ENCODE measurements around the gene SPSB2.
"Not testable (repeated sequence)": the region's sequence is repeated elsewhere in the genome, so short reads cannot be mapped to it uniquely, and the experiment has no call there.

The SPSB2 gene

DNA sequence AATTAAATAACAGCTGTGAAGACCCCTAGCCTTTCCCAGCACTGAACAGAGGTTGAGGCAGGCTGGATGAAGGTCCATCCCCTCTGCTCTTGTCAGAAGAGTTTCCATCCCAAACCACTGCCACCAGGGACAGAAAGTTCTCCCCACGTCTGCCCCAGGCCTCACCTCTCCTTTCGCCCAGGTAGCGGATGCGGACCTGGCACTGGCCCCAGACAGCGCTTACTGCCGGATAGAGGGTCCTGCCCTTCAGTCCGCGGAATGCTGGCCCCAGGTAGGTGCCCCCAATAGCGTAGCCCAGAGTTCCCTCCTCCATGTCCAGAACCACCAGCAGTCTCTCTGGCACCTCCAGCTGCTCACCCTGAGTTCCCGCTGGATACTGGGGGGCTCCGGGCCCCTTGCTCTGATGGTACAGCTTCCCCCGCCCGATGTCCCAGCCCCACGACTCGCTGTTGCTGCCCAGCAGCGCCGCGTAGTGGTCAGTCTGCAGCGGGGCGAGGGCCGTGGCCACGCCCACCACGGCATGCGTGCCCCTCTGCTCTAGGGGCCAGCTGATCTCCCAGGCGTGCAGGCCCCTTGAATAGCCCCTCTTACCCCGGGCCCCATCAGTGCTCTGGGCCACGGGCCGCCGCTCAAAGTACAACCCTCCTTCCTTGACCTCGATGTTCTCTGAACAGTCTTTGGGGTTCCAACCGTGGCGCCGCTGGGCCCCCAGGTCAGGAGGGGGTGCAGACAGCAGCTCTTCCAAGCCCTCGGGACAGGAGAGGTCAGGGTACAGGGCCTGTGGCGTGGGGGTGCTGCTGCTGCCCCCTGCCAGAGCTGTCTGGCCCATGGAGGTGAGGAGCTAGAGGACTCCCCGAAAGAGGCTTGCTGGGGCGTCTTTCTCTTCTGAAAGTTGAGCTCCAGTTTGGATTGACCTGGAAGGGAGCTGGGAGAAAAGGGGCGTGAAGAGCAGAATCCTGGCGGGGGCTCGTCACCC lies 742 bp downstream of the SPSB2 start:
- Histone ChIP-seq H3K79me2 (ENCODE audit: low read length) (peaks cover 25% of the 10 kb centered on the region), H3K4me3 (ENCODE audit: low read length) (peak overlapping the region; percentile 79), H2AFZ (ENCODE audit: low read depth, low read length) (no peak overlapping the region)

DNA sequence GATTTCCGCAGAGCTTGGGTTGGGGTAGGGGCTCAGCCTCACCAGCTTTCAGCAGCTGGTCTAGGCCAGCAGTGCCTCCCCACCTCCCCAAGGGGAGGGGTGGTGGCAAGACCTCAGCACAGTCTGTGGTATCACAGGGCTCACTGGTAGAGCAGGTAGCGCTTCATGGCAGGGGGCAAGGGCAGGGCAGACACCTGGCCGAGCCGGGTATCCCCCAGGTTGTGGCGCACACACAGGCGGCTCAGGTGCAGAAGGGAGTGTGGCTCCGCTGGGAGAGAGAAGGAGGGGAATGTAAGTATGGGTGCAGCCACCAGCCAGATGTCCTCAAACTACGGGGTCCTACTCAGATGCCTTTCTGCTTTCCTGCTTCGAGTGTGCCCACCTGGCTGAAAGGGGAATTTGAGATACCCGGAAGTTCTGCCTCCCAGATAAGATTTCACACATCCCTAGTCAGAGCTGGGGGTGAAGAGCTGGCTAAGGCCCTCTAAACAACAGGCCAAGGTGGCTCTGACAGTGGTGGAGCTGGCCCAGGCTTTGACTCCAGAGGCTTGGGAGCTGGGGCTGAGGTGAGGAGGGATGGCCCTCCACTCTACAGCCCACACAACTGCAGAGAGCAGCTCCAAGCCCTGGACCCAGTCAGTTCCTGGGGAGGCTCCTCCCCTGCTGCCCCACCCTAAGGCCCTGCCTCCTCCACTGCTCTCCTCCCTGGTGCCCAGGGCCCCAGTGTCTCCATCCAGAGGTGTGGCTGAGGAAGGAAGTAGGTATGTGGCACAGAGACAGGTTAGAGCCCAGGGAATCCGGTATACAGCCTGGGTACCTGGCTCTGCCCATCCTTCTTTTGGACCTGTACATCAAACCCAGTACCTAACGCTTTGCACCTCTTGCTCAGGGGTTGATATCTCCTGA lies 1.8 kb downstream of the SPSB2 start:
- H3K9me3 ChIP-seq (ENCODE audit: insufficient read depth, low read length), result no peaks in the 10 kb centered on the region
- no peak overlapping the region for H2AFZ ChIP-seq (ENCODE audit: low read depth, low read length)
- peaks cover 25% of the 10 kb centered on the region for H3K79me2 ChIP-seq (ENCODE audit: low read length)
- H3K4me2 ChIP-seq (ENCODE audit: low read length), result peak overlapping the region; percentile 99; the same call in 1 of the 2 replicates
- peak overlapping the region; percentile 36 for H3K27ac ChIP-seq (ENCODE audit: low read length)
- no peak overlapping the region for H3K9ac ChIP-seq (ENCODE audit: low read length)
- peak overlapping the region; percentile 79; the same call in 1 of the 2 replicates for H3K4me3 ChIP-seq (ENCODE audit: low read length)
- peaks cover 36% of the 10 kb centered on the region for H3K36me3 ChIP-seq (replicated peaks; ENCODE audit: low read depth, low read length)
- peaks cover 50% of the 10 kb centered on the region for H3K4me1 ChIP-seq (ENCODE audit: low read length)
- TF ChIP-seq, protein P1, sequence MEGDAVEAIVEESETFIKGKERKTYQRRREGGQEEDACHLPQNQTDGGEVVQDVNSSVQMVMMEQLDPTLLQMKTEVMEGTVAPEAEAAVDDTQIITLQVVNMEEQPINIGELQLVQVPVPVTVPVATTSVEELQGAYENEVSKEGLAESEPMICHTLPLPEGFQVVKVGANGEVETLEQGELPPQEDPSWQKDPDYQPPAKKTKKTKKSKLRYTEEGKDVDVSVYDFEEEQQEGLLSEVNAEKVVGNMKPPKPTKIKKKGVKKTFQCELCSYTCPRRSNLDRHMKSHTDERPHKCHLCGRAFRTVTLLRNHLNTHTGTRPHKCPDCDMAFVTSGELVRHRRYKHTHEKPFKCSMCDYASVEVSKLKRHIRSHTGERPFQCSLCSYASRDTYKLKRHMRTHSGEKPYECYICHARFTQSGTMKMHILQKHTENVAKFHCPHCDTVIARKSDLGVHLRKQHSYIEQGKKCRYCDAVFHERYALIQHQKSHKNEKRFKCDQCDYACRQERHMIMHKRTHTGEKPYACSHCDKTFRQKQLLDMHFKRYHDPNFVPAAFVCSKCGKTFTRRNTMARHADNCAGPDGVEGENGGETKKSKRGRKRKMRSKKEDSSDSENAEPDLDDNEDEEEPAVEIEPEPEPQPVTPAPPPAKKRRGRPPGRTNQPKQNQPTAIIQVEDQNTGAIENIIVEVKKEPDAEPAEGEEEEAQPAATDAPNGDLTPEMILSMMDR (IDR thresholded peaks at IDR 0.05; ENCODE audit: low read depth, low read length), result no peak
- TF ChIP-seq EZH2phosphoT487 (IDR thresholded peaks at IDR 0.05; ENCODE audit: low read depth), result no peak
- no peaks in the 10 kb centered on the region for H3K27me3 ChIP-seq (ENCODE audit: low read depth, low read length)
- H4K20me1 ChIP-seq (ENCODE audit: insufficient read depth, low read length), result peaks cover 36% of the 10 kb centered on the region

More for the DNA sequence above, 742 bp downstream of the SPSB2 start:
- Histone ChIP-seq H3K27me3 (ENCODE audit: low read depth, low read length) (no peaks in the 10 kb centered on the region), H3K4me2 (ENCODE audit: low read length) (peak overlapping the region; percentile 99), H3K9me3 (ENCODE audit: insufficient read depth, low read length) (no peaks in the 10 kb centered on the region), H3K36me3 (replicated peaks; ENCODE audit: low read depth, low read length) (peaks cover 40% of the 10 kb centered on the region), H3K4me1 (ENCODE audit: low read length) (peaks cover 43% of the 10 kb centered on the region), H4K20me1 (ENCODE audit: insufficient read depth, low read length) (peaks cover 36% of the 10 kb centered on the region), H3K9ac (ENCODE audit: low read length) (peak overlapping the region; percentile 63), H3K27ac (ENCODE audit: low read length) (peak overlapping the region; percentile 36)
- no peak for TF ChIP-seq EZH2phosphoT487 (IDR thresholded peaks at IDR 0.05; ENCODE audit: low read depth)
- TF ChIP-seq, protein P1 (IDR thresholded peaks at IDR 0.05; ENCODE audit: low read depth, low read length), result peak; percentile 79

DNA sequence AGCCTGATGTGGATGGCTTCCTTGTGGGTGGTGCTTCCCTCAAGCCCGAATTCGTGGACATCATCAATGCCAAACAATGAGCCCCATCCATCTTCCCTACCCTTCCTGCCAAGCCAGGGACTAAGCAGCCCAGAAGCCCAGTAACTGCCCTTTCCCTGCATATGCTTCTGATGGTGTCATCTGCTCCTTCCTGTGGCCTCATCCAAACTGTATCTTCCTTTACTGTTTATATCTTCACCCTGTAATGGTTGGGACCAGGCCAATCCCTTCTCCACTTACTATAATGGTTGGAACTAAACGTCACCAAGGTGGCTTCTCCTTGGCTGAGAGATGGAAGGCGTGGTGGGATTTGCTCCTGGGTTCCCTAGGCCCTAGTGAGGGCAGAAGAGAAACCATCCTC lies 2.8 kb downstream of the SPSB2 start:
- not testable (repeated sequence) for H3K9me3 ChIP-seq (ENCODE audit: insufficient read depth, low read length); H3K27ac ChIP-seq (ENCODE audit: low read length); H3K27me3 ChIP-seq (ENCODE audit: low read depth, low read length); H3K9ac ChIP-seq (ENCODE audit: low read length); H3K4me2 ChIP-seq (ENCODE audit: low read length); H2AFZ ChIP-seq (ENCODE audit: low read depth, low read length); H3K4me3 ChIP-seq (ENCODE audit: low read length)
- Histone ChIP-seq H3K4me1 (ENCODE audit: low read length) (peaks cover 50% of the 10 kb centered on the region), H4K20me1 (ENCODE audit: insufficient read depth, low read length) (peaks cover 36% of the 10 kb centered on the region), H3K79me2 (ENCODE audit: low read length) (peaks cover 25% of the 10 kb centered on the region), H3K36me3 (replicated peaks; ENCODE audit: low read depth, low read length) (peaks cover 36% of the 10 kb centered on the region)

DNA sequence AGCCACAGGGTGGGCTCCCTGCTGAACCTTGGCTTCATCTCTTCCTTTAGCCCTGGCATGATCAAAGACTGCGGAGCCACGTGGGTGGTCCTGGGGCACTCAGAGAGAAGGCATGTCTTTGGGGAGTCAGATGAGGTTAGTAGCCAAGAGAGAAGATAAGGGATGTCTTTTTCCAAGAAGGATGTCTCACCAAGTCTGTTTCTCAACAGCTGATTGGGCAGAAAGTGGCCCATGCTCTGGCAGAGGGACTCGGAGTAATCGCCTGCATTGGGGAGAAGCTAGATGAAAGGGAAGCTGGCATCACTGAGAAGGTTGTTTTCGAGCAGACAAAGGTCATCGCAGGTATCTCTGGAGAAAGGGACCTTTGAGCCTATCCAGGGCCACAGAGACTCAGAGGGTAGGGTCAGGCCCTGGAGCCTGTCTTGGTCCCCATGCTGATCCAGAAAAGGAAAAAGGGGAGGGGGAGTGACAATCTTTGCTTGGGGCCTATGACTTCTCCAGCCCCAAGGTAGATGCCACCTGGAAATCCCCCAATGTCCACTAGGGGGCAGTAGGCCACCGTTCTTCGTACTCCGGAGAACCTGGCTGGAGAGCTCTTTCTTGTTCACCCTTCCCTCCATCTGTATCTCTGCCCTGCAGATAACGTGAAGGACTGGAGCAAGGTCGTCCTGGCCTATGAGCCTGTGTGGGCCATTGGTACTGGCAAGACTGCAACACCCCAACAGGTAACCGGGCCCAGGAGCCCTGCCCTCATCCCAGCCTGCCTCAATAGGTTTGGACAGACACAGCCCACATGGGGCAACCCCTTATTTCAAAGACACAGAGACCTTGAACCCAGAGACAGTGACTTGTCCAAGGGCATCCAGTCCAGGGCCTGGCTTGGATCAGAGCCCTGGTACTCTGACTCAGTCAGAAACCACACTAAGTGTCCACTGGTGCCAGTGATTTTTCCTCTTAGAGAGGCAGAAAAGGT lies 3.8 kb downstream of the SPSB2 start:
- peak overlapping the region; percentile 99 for H3K9ac ChIP-seq (ENCODE audit: low read length)

More for the DNA sequence above, 3.8 kb downstream of the SPSB2 start:
- Histone ChIP-seq H3K36me3 (replicated peaks; ENCODE audit: low read depth, low read length) (peaks cover 39% of the 10 kb centered on the region), H3K4me1 (ENCODE audit: low read length) (peaks cover 50% of the 10 kb centered on the region), H3K27me3 (ENCODE audit: low read depth, low read length) (no peaks in the 10 kb centered on the region), H3K9me3 (ENCODE audit: insufficient read depth, low read length) (no peaks in the 10 kb centered on the region), H4K20me1 (ENCODE audit: insufficient read depth, low read length) (peaks cover 36% of the 10 kb centered on the region), H3K79me2 (ENCODE audit: low read length) (peaks cover 25% of the 10 kb centered on the region), H2AFZ (ENCODE audit: low read depth, low read length) (no peak overlapping the region), H3K27ac (ENCODE audit: low read length) (peak overlapping the region; percentile 79), H3K4me3 (ENCODE audit: low read length) (peak overlapping the region; percentile 100), H3K4me2 (ENCODE audit: low read length) (peak overlapping the region; percentile 100)
- TF ChIP-seq, protein P1 (IDR thresholded peaks at IDR 0.05; ENCODE audit: low read depth, low read length), result peak; percentile 74
- no peak for TF ChIP-seq EZH2phosphoT487 (IDR thresholded peaks at IDR 0.05; ENCODE audit: low read depth)
